HG02623 (cell line): Measurements from ENCODE around the gene FNTB.
A peak's percentile ranks its signal among the peaks of the same experiment; 100 is the strongest.

Source experiments
- ATAC-seq: cut with Tn5 transposase; IDR thresholded peaks from one replicate; pipeline ENCODE4 v1.9.1; 2021; ENCODE audit warnings: moderate library complexity; ENCODE audit not compliant: unreplicated experiment

FNTB gene

DNA sequence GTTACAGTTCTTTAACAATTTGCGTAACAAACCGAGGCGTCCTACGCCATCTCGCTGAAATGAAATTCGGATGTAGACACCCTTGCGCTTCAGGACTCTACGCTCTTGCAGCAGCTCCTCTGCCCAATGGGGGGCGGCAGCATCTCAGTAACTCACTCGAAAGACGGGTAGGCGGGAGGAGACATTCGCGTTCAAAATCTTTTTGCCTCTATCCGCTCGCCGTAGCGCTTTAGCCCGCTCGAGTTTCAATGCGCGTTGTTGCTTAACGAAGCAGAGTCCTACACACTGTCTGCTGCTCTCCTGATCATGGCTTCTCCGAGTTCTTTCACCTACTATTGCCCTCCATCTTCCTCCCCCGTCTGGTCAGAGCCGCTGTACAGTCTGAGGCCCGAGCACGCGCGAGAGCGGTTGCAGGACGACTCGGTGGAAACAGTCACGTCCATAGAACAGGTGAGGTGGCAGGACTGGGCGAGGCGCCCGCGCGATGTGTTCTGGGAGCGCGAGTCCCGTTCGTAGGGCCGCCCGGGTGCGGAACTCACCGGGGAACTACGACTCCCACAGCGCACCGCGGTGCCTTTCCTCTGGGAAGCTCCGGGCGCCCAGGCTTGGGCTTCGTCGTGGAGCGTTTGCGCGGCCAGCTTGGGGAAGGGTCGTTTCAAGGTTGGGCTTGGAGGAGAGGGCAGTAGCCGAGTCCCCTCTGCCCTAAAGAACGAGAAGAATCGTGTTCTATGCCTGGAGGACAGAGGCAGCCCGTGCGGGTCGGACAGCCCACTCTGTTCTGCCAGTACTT lies at the start of gene FNTB:
Gene FNTB (plus strand): TSS at position 248 of the 790 bp plus-strand sequence. CDS start 59 bp downstream, at position 307.
- ATAC-seq, result peak; percentile 92

- no peak for ATAC-seq
These were observed 49.4 kb upstream of the FNTB start for GRCh38 chr14:64937171-64937820.

DNA sequence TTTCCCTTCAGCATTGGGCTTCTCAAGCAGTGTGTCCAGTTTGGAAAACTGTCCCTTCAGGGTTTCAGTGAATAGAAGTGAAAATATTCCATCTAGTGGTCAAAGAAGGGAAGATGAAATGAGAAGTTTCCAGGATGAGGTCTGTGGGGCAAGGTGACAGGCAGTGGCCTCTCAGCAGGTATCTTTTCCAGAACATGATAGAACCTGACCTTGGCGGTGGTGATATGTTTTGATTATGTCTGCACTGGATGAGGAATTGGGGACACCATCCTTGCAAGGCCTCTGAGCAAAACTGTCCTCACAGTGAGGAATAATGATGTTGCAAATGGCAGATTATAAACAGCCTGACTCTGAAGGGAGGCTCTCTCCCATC lies 48.9 kb upstream of the FNTB start:
- no peak for ATAC-seq

- ATAC-seq, result no peak
These were observed 47.5 kb upstream of the FNTB start for GRCh38 chr14:64938972-64939816.

DNA sequence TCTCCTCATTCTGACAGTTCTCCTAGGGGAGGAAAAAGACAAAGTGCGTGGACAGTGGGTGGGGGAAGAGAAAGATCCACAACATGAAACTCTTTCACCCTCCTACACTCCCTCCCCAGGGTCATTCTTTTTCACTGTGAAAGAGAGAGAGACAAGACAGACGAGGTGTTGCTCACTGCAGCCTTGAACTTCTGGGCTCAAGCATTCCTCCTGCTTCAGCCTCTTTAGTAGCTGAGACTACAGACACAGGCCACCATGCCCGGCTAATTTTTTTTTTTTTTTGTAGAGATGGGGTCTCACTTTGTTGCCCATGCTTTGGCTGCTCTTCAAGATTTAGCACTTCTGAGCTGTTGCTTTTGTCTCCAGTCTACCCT lies 46.9 kb upstream of the FNTB start:
- ATAC-seq, result no peak

- no peak for ATAC-seq
These were observed 46.3 kb upstream of the FNTB start for GRCh38 chr14:64940336-64940910.

- ATAC-seq, result no peak
These were observed 44.1 kb upstream of the FNTB start, which contains the start of gene GPX2 for GRCh38 chr14:64942531-64943111. GPX2 (minus strand) TSS chr14:64942745; CDS start chr14:64942726, 19 bp downstream.

DNA sequence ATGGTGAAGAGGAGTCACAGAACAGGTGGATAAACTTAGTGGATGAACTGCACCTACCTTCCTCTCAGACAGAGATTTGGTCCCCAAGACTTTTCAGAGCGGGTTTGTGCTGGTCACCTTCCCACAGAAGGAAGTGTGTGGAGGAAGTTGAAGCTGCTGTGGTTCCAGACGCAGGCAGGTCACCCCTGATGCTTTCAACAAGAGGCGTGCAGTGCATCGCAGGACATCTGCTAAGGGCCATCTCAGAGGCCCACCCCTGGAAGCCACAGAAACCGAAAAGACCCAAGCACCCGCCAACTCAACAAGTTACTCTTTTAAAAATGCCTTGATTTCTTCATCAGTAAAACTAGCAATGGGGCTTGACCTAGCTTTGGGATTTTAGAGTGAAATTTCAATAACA lies 43.1 kb upstream of the FNTB start:
- ATAC-seq, result no peak

- no peak for ATAC-seq
These were observed 42.7 kb upstream of the FNTB start for GRCh38 chr14:64944041-64944440.

GRCh38 chr14:64944861-64945260 lies 41.8 kb upstream of the FNTB start:
- no peak for ATAC-seq

DNA sequence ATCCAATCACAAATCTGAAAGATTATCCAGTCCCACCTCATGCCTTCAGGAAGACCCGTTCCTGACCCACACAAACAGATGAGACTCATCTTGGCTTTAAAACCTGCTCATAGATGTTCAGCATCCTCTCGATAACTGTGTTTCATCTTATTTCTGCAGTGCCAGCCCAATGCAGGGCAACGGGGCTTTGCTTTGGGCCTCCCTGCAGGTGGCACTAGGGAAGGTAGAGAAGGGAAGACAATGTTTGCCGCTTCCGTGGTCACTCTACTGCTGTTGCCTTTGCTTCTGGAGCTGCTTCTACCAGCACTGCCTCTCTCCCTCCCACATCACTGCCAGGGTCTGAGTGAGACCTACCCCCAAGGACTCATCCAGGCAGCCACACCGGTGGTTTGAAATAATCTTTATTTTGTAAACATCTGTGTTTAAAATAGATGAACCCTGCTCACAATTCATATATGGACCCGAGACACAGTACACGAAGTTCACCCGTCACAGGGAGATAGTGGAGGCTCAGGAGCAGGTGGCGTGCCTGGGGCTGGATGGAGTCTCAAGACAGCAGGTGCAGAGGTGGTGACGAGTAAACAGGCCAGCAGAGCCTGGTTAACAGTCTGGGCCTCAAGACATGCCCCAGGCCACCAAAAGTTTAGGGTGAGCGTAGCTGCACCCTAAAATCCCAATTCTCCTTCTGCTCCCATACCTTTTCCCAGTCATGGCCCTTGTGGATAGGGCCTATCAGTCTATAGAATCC lies 41.1 kb upstream of the FNTB start:
- no peak for ATAC-seq

GRCh38 chr14:64946310-64947045 lies 40.2 kb upstream of the FNTB start:
- ATAC-seq, result no peak

DNA sequence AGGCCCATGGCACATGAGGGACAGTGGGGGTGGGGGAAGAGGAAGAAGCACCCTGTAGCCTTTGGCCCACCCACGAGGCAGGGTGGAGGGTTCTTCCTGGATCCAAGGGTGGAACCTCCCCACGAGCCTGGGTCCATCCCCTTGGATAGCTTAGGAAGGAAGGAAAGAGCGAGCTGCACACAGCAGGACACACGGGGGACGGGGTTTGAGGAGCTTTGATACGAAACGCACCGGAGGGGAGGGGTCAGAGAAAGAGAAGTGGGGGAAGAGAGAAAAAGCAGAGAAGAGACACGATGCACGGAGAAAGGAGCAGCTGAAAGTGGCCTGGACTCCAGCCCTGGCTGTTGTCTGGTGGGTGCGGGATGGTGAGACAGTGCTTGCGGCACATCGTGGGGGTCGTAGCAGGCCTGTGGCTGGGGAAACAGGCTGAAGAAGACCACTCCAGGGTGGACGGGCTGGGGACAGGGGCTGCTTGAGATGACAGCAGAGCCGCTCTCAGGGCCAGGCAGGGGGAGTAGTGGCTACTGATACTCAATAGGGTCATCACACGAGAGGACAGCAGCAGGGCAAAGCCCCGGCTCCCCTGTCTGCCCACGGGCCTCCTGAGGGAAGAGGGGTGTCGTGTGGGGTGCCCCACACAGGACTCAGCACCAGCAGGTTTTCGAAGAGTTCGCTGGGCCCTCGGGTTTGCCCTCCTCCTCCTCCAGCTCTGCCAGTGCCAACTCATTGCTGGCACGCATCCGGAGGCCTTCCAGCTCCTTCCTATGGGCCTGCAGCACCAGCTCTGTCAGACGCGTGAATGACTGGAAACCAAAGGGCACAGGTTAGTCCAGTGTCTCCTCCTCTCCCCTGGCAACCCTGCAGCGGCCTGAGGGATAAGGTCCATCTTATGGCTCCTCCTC lies 38.7 kb upstream of the FNTB start:
- ATAC-seq, result no peak

- no peak for ATAC-seq
These were observed 38.0 kb upstream of the FNTB start for GRCh38 chr14:64948612-64949210.

DNA sequence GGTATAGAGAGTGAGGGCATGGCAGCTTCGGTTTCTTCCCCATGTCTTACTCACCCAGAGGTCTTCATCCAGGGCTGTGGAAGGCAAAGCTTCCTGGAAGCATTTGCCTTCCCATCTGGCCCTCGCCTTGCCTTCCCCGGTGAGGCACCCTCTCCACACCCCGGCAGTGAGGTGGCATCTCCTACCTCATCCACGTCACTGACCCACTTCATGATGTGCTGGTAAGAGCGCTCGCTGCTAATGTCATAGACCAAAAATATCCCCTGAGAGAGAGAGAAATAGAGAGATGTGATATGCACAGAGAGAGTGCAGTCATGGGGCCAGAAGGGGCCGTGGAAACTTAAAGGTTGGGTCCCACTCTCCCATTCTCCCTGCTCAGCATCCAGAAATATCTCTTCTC lies 35.8 kb upstream of the FNTB start:
- ATAC-seq, result no peak

GRCh38 chr14:64951291-64951690 lies 35.4 kb upstream of the FNTB start:
- ATAC-seq, result no peak

DNA sequence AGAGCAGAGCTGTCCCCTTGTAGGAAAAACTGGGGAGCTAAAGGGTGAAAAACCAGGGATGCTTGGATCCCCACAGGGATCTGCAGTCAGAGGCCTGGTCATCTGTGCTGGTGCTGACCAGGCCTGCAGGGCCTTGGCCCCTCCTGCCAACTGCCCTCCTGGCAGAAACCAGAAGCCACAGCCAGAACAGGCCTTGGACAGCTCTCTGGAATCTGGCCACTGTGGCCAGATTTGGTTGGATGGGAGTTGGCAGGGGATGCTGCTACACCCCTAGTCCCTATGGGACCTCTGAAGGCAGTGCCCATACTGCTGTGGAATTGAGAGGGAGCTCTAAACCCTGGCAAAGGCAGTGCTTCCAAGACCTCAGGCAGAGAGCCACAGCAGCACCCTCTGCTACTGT lies 35.0 kb upstream of the FNTB start:
- no peak for ATAC-seq
